HepG2 (cell line): ENCODE results near the gene NPBWR2. TPM values are rescaled to one million over a fixed set of nuclear protein-coding genes. Genes with fewer than 3 reads are reported as not detected.

Experiments used
- CCAR2 ChIP-seq: fragments of 200-400 bp; formaldehyde crosslinking; optimal IDR thresholded peaks from 2 replicates; pipeline ENCODE3; 2018; ENCODE audit warnings: low read depth, mild to moderate bottlenecking, low read length, moderate library complexity
- CREM ChIP-seq, 2 experiments: sonication (generic) in 1 of 2; formaldehyde crosslinking in 1 of 2; IDR thresholded peaks; 2 replicates each; pipeline versions ENCODE4 v1.4.0 to v1.6.1; 2016 to 2020; ENCODE audit warnings: antibody characterized with exemption in 1 of 2, mild to moderate bottlenecking in 1 of 2, missing genetic modification reagents in 1 of 2
- ETV6 ChIP-seq: sonication (generic); formaldehyde crosslinking; conservative IDR thresholded peaks from 2 replicates; pipeline ENCODE4 v1.4.0; 2020; ENCODE audit warnings: missing genetic modification reagents
- FOSL2 ChIP-seq: sonication (generic); formaldehyde crosslinking; IDR thresholded peaks from 2 replicates; pipeline ENCODE4 v1.4.0; 2020; ENCODE audit warnings: missing genetic modification reagents
- KDM6A ChIP-seq: IDR thresholded peaks from 2 replicates; pipeline ENCODE4 v1.6.1; 2016; ENCODE audit warnings: low read depth
- MED1 ChIP-seq: sonication (generic); formaldehyde crosslinking; IDR thresholded peaks from 2 replicates; pipeline ENCODE4 v1.4.0; 2020; ENCODE audit warnings: missing genetic modification reagents
- NFATC3 ChIP-seq: sonication (generic); formaldehyde crosslinking; IDR thresholded peaks from 2 replicates; pipeline ENCODE4 v1.5.1; 2020; ENCODE audit warnings: mild to moderate bottlenecking, missing genetic modification reagents
- PAX8 ChIP-seq: sonication (generic); formaldehyde crosslinking; IDR thresholded peaks from 2 replicates; pipeline ENCODE4 v1.8.0; 2022; ENCODE audit warnings: mild to moderate bottlenecking, missing genetic modification reagents, borderline replicate concordance
- TCF12 ChIP-seq, 2 experiments: fragments of 450-650 bp in 1 of 2; sonication (generic) in 1 of 2; formaldehyde crosslinking in 1 of 2; IDR thresholded peaks; 2 replicates each; pipeline versions ENCODE4 v1.6.1 to v1.8.0; 2017 to 2022; ENCODE audit warnings: antibody characterized with exemption in 1 of 2, mild to moderate bottlenecking in 1 of 2, missing genetic modification reagents in 1 of 2, moderate library complexity in 1 of 2
- TCF7 ChIP-seq: sonication (generic); IDR thresholded peaks from 2 replicates; pipeline ENCODE4 v1.6.1; 2016; ENCODE audit warnings: antibody characterized with exemption, low read depth
- TRIM24 ChIP-seq: sonication (generic); formaldehyde crosslinking; IDR thresholded peaks from 2 replicates; pipeline ENCODE4 v1.8.0; 2022; ENCODE audit warnings: mild to moderate bottlenecking, missing genetic modification reagents
- ZBTB33 ChIP-seq: sonication (generic); formaldehyde crosslinking; IDR thresholded peaks from 2 replicates; pipeline ENCODE4 v1.4.0; 2020; ENCODE audit warnings: missing genetic modification reagents
- ZNF18 ChIP-seq: sonication (generic); formaldehyde crosslinking; IDR thresholded peaks from 2 replicates; pipeline ENCODE4 v1.8.0; 2022; ENCODE audit warnings: mild to moderate bottlenecking, missing genetic modification reagents; ENCODE audit not compliant: insufficient replicate concordance
- ZNF33A ChIP-seq: sonication (generic); formaldehyde crosslinking; IDR thresholded peaks from 2 replicates; pipeline ENCODE4 v1.5.1; 2020; ENCODE audit warnings: missing genetic modification reagents, mild to moderate bottlenecking, moderate library complexity, borderline replicate concordance
- ZNF770 ChIP-seq: sonication (generic); formaldehyde crosslinking; IDR thresholded peaks from 2 replicates; pipeline ENCODE4 v1.5.0; 2020; ENCODE audit warnings: mild to moderate bottlenecking, missing genetic modification reagents
- ZNF776 ChIP-seq: sonication (generic); formaldehyde crosslinking; IDR thresholded peaks from 2 replicates; pipeline ENCODE4 v1.4.0; 2020; ENCODE audit warnings: mild to moderate bottlenecking, missing genetic modification reagents
- ZNF777 ChIP-seq: sonication (generic); formaldehyde crosslinking; IDR thresholded peaks from 2 replicates; pipeline ENCODE4 v1.4.0; 2020; ENCODE audit warnings: missing genetic modification reagents
- ZNF841 ChIP-seq: sonication (generic); formaldehyde crosslinking; IDR thresholded peaks from 2 replicates; pipeline ENCODE4 v1.8.1; 2023; ENCODE audit warnings: missing genetic modification reagents, borderline replicate concordance
- polyA plus RNA-seq, 8 experiments: library from polyadenylated mRNA; depleted of rRNA in 3 of 8; stranded (reverse) in 7 of 8; unstranded in 1 of 8; fragments of >200 nt; fragmentation: Illumina TruSeq in 4 of 8; extraction: Trizol in 4 of 8; gene quantifications; 2 replicates each; pipeline versions ENCODE4 v1.2.1 to v1.2.3, GENCODE V29; 2011 to 2016; ENCODE audit warnings: low read depth in 4 of 8, missing spikeins in 1 of 8, mixed read lengths in 1 of 8; ENCODE audit not compliant: insufficient read depth in 1 of 8
- total RNA-seq, 5 experiments: library from RNA; depleted of rRNA; stranded (reverse); fragments of >200 nt; fragmentation: Illumina TruSeq; extraction: Trizol; gene quantifications; 2 replicates each; pipeline ENCODE4 v1.2.3, GENCODE V29; 2016; ENCODE audit warnings: low read depth in 1 of 5
- TF ChIP-seq, protein P1 (sequence below): IDR thresholded peaks from 2 replicates; pipeline ENCODE4 v1.6.1; 2018; ENCODE audit warnings: missing genetic modification reagents, mild to moderate bottlenecking, missing compliant biosample characterization
- TF ChIP-seq, protein P2 (sequence below): sonication (generic); formaldehyde crosslinking; conservative IDR thresholded peaks from 2 replicates; pipeline ENCODE4 v1.4.0; 2020; ENCODE audit warnings: missing genetic modification reagents

NPBWR2 gene
- total and polyA plus RNA-seq, 2 of the 13 experiments (the other 11 are each of a cell fraction or from before 2014, with no cell fraction given): not detected

GRCh38 chr20:64151633-64152530, 44.5 kb upstream of the NPBWR2 start (continued):
- TF ChIP-seq ZBTB33: no peak
- no peak for TF ChIP-seq CCAR2
- no peak for TF ChIP-seq PAX8 (CRISPR knock-in tag)
- TF ChIP-seq FOSL2 (CRISPR knock-in tag): peak; percentile 83
- TF ChIP-seq, protein P1, sequence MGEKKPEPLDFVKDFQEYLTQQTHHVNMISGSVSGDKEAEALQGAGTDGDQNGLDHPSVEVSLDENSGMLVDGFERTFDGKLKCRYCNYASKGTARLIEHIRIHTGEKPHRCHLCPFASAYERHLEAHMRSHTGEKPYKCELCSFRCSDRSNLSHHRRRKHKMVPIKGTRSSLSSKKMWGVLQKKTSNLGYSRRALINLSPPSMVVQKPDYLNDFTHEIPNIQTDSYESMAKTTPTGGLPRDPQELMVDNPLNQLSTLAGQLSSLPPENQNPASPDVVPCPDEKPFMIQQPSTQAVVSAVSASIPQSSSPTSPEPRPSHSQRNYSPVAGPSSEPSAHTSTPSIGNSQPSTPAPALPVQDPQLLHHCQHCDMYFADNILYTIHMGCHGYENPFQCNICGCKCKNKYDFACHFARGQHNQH: no peak
- TF ChIP-seq ZNF18 (CRISPR knock-in tag): no peak
- TF ChIP-seq KDM6A: peak; percentile 15; the same call in 1 of the 2 replicates
- TF ChIP-seq ZNF777 (CRISPR knock-in tag): peak; percentile 64
- TF ChIP-seq ZNF841 (CRISPR knock-in tag): no peak
- TF ChIP-seq MED1 (CRISPR knock-in tag): peak; percentile 45; the same call in 1 of the 2 replicates
- no peak for TF ChIP-seq TCF12 (IDR thresholded peaks at IDR 0.05)
- TF ChIP-seq TCF12 (CRISPR knock-in tag; IDR thresholded peaks at IDR 0.05): no peak
- TF ChIP-seq TRIM24 (CRISPR knock-in tag): no peak
- TF ChIP-seq ZNF776: no peak
- peak; percentile 66; the same call in 1 of the 2 replicates for TF ChIP-seq TCF7
- TF ChIP-seq NFATC3: no peak
- no peak for TF ChIP-seq ZNF770 (CRISPR knock-in tag)
- TF ChIP-seq, protein P2, sequence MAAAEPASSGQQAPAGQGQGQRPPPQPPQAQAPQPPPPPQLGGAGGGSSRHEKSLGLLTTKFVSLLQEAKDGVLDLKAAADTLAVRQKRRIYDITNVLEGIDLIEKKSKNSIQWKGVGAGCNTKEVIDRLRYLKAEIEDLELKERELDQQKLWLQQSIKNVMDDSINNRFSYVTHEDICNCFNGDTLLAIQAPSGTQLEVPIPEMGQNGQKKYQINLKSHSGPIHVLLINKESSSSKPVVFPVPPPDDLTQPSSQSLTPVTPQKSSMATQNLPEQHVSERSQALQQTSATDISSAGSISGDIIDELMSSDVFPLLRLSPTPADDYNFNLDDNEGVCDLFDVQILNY (CRISPR knock-in tag): no peak
- TF ChIP-seq ZNF33A (CRISPR knock-in tag): no peak
- TF ChIP-seq CREM (IDR thresholded peaks at IDR 0.05): no peak
- no peak for TF ChIP-seq CREM (CRISPR knock-in tag; IDR thresholded peaks at IDR 0.05)
- TF ChIP-seq ETV6 (CRISPR knock-in tag): no peak
